Measurements from ENCODE around the gene LZTS2.

DNA sequence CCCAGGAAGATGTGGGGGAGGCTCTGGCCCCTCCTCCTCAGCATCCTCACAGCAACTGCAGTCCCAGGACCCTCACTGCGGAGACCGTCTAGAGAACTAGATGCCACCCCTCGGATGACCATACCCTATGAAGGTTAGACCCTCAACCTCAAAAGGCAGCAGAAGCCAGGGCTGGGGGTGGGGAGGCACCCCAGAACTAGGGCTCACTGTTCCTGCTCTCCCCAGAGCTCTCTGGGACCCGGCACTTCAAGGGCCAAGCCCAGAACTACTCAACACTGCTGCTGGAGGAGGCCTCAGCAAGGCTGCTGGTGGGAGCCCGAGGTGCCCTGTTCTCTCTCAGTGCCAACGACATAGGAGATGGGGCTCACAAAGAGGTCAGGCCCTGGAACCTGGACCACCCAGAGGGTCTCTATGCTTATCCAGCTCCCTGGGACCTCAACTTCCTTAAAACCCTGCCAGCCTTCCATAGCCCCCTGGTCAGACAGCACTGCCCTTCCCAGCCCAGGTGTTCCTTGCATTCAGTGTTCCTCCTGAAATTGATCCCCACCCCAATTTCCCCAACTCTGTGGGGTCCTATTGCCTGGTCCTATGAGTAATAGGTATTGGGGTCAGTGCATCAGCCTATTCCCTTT, 26.6 kb upstream of the LZTS2 start:
- TF ChIP-seq ZNF138 (tag by site-specific recombination; IDR thresholded peaks at IDR 0.05; ENCODE audit: borderline replicate concordance) (no peak), ZNF274 (IDR thresholded peaks at IDR 0.05; ENCODE audit: low read length) (no peak), ZNF274 (tag by site-specific recombination; IDR thresholded peaks at IDR 0.05; ENCODE audit: borderline replicate concordance) (no peak), ZNF768 (tag by site-specific recombination; IDR thresholded peaks at IDR 0.05) (no peak), ZNF37A (tag by site-specific recombination; IDR thresholded peaks at IDR 0.05) (no peak), ZNF223 (tag by site-specific recombination; IDR thresholded peaks at IDR 0.05) (no peak)
- TF ChIP-seq, protein P1, sequence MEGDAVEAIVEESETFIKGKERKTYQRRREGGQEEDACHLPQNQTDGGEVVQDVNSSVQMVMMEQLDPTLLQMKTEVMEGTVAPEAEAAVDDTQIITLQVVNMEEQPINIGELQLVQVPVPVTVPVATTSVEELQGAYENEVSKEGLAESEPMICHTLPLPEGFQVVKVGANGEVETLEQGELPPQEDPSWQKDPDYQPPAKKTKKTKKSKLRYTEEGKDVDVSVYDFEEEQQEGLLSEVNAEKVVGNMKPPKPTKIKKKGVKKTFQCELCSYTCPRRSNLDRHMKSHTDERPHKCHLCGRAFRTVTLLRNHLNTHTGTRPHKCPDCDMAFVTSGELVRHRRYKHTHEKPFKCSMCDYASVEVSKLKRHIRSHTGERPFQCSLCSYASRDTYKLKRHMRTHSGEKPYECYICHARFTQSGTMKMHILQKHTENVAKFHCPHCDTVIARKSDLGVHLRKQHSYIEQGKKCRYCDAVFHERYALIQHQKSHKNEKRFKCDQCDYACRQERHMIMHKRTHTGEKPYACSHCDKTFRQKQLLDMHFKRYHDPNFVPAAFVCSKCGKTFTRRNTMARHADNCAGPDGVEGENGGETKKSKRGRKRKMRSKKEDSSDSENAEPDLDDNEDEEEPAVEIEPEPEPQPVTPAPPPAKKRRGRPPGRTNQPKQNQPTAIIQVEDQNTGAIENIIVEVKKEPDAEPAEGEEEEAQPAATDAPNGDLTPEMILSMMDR (tag by site-specific recombination; IDR thresholded peaks at IDR 0.05) = no peak
- TF ChIP-seq, protein P2, sequence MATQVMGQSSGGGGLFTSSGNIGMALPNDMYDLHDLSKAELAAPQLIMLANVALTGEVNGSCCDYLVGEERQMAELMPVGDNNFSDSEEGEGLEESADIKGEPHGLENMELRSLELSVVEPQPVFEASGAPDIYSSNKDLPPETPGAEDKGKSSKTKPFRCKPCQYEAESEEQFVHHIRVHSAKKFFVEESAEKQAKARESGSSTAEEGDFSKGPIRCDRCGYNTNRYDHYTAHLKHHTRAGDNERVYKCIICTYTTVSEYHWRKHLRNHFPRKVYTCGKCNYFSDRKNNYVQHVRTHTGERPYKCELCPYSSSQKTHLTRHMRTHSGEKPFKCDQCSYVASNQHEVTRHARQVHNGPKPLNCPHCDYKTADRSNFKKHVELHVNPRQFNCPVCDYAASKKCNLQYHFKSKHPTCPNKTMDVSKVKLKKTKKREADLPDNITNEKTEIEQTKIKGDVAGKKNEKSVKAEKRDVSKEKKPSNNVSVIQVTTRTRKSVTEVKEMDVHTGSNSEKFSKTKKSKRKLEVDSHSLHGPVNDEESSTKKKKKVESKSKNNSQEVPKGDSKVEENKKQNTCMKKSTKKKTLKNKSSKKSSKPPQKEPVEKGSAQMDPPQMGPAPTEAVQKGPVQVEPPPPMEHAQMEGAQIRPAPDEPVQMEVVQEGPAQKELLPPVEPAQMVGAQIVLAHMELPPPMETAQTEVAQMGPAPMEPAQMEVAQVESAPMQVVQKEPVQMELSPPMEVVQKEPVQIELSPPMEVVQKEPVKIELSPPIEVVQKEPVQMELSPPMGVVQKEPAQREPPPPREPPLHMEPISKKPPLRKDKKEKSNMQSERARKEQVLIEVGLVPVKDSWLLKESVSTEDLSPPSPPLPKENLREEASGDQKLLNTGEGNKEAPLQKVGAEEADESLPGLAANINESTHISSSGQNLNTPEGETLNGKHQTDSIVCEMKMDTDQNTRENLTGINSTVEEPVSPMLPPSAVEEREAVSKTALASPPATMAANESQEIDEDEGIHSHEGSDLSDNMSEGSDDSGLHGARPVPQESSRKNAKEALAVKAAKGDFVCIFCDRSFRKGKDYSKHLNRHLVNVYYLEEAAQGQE (tag by site-specific recombination; IDR thresholded peaks at IDR 0.05) = no peak
- TF ChIP-seq, protein P3, sequence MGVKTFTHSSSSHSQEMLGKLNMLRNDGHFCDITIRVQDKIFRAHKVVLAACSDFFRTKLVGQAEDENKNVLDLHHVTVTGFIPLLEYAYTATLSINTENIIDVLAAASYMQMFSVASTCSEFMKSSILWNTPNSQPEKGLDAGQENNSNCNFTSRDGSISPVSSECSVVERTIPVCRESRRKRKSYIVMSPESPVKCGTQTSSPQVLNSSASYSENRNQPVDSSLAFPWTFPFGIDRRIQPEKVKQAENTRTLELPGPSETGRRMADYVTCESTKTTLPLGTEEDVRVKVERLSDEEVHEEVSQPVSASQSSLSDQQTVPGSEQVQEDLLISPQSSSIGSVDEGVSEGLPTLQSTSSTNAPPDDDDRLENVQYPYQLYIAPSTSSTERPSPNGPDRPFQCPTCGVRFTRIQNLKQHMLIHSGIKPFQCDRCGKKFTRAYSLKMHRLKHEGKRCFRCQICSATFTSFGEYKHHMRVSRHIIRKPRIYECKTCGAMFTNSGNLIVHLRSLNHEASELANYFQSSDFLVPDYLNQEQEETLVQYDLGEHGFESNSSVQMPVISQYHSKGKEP (tag by site-specific recombination; IDR thresholded peaks at IDR 0.05) = no peak
- TF ChIP-seq, protein P4, sequence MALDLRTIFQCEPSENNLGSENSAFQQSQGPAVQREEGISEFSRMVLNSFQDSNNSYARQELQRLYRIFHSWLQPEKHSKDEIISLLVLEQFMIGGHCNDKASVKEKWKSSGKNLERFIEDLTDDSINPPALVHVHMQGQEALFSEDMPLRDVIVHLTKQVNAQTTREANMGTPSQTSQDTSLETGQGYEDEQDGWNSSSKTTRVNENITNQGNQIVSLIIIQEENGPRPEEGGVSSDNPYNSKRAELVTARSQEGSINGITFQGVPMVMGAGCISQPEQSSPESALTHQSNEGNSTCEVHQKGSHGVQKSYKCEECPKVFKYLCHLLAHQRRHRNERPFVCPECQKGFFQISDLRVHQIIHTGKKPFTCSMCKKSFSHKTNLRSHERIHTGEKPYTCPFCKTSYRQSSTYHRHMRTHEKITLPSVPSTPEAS (tag by site-specific recombination; IDR thresholded peaks at IDR 0.05) = no peak
